ENCODE results near the gene TGFBR1.

Gene TGFBR1

DNA sequence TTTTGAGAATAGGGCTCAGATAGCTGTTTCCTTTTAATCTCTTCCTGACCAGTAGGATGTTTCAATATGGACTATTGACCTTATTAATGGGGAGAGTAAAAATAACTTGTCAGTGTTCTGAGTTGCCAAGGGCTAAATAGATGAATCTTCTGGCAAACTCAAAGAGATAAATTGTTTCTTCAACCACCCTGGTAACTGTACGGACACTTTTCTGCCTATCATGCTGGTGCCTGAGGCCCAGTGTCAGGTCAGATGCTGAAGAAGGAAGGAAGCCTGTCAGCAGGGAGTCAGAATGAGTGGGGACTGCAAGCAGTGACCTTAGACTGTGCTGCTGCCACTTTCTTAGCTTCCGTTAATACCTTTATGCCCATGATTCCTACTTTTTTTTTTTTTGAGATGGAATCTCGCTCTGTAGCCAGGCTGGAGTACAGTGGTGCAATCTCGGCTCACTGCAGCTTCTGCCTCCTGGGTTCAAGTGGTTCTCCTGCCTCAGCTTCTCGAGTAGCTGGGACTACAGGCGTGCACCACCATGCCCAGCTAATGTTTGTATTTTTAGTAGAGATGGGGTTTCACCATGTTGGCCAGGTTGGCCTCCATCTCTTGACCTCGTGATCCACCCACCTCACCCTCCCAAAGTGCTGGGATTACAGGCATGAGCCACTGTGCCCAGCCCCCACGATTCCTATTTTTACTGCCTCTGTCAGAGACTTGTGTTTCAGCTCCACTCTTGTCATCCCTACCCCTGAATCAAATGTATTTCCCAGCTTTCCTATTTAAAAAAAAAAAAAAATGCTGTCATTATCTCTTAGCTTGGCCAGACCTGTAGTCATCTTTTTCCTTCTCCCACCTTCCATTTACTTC, 33.7 kb downstream of the TGFBR1 start:
- no peak for DNase-seq

DNA sequence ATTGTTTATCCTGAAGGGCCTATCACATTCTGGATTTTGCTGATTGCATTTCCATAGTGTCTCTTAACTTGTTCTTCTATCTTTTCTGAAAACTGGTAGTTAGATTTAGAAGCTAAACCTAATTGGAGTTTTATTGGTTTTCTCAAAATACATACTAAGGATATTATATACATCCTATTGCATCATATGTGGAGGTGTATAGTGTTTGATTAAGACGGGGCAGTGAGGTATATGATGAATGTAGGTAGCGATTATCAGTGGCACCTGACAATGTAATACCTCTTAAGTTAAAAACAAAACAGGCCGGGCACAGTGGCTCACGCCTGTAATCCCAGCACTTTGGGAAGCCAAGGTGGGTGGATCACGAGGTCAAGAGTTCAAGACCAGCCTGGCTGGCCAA, 35.0 kb downstream of the TGFBR1 start:
- no peak for DNase-seq

- DNase-seq = peak; percentile 19
Observed at GRCh38 chr9:99140685-99141314, 35.9 kb downstream of the TGFBR1 start.

- DNase-seq = no peak
Observed at GRCh38 chr9:99141849-99142248, 36.9 kb downstream of the TGFBR1 start.

DNA sequence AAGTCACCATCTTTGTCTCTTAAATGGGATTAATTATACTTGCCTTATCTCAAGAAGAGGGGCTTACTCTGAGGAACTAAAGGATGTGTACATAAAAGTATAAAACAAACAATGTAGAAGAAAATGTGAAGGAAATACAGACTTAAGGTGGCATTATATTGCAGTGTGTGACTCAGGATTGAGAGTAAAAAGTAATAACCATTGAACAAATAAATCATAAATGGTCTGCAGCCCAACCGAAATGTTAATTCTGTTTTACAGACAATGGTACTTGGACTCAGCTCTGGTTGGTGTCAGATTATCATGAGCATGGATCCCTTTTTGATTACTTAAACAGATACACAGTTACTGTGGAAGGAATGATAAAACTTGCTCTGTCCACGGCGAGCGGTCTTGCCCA, 37.4 kb downstream of the TGFBR1 start:
- no peak for DNase-seq

DNA sequence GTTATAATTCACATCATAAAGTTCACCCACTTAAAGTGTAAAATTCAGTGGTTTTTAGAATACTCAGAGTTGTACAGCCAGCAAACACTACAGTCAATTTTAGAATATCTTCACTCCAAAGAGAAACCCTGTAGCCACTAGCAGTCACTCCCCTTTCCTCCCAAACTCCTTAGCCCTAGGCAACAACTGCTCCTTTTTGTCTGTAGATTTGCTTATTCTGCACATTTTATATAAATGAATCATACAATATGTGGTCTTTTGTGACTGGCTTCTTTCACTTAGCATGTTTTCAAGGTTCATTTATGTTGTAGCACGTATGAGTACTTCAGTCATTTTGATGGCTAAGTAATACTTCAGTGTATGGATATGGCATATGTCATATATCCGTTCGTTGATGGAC, 38.7 kb downstream of the TGFBR1 start:
- no peak for DNase-seq

GRCh38 chr9:99144966-99145365, 40.1 kb downstream of the TGFBR1 start:
- no peak for DNase-seq

- no peak for DNase-seq
Observed at GRCh38 chr9:99146574-99146973, 41.7 kb downstream of the TGFBR1 start.

DNA sequence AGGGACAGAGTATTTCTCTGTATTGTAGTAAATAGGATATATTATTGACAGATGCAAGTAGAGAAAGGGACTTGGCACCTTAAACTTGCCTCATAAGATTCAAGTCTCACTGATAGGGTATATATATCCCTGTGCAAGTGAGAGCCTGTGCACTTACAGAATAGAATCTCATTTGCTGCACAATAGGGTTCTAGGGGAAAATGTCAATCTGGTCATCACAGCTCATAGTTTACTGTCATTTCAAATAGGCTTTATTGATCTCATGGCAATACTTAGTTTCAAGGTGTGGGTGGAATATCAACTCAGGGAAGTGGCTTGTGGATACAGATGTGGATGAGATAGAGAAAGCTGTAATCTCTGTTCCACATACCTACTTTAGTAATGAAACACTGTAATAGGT, 42.3 kb downstream of the TGFBR1 start:
- no peak for DNase-seq

GRCh38 chr9:99150451-99151171, 45.7 kb downstream of the TGFBR1 start:
- DNase-seq = no peak

GRCh38 chr9:99154356-99154755, 49.4 kb downstream of the TGFBR1 start:
- DNase-seq = no peak

GRCh38 chr9:99155736-99156135, 50.8 kb downstream of the TGFBR1 start:
- no peak for DNase-seq

DNA sequence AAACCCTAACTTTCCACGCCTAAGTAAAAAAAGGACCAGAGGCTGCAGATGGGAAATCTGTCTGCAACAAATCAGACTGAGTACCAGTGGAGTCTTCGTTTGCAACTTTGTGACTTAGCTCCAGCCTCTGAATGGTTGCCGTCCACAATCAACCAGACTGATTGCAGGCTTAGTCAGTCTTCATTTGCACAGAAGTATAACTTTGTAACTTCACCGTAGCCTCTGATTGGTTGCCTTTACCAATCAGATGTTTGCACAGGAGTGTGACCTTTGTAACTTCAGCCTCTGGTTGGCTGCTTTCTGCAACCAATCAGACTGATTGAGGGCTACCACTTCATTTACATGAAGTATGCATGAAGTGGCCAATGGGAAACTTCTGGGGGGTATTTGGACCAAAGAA, 53.7 kb downstream of the TGFBR1 start:
- DNase-seq = no peak

DNA sequence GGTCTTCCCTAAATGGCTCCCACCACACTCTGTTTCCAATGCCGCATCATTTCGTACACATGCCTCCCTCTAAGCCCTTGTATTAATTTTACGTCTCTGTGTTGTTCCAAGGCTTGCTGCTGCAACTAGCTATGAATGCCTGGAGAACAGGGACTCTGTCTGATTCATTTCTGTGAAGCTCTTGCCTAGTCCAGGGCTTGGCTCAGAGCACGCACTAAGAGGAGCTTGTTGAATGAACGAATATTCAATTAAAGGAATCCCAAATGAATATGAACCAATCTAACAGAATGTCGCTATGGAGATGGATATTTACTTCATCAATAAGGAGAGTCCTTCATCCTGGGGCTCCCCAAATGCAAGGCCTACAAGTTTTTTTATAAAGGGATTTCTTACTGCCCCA, 55.3 kb downstream of the TGFBR1 start:
- no peak for DNase-seq

DNA sequence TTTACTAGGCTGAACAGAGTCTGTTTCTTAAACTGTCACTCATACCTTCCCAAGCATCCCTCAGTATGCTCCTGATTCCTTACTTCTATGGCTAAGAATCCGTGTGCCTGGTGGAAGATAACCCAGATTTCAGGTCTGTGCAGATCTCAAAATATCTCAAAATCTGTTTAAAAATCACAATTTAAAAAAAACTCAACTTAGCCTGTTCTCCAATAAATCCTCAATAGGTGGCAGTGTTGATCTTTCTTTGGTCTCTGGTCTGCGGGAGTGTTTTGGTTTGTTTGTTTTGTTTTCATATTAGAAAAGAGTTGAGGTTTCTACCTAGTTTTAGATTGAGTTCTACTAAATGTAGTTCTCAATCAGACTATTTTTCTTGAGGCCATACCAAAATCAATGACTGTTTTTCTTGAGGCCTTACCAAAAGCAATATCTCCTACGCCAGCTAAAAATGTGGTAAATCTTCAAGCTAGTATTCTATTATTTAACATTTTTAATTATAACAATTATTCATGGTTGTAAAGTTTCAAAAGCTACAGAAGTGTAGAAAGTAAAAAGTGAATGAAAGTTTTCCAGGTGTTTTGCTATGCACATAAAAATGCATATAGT, 57.9 kb downstream of the TGFBR1 start:
- DNase-seq = no peak

DNA sequence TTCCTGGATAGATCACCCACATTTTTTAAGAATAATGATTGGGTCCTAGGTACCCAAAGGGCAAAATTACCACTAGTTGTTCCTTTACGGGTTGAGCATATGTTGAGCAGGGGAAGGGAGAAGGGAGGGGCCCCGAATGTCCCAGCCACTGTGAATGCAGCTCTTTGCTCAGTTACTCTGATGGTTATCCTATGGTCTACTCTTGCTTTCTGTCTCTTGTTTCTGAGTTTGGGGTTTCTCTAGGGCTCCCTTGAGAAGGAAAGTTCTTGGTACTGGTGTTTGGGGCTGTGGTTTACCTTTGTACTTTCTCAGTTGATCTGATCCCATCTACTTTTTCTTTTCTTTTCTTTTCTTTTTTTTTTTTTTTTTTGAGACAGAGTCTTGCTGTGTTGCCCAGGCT, 61.2 kb downstream of the TGFBR1 start:
- no peak for DNase-seq

- no peak for DNase-seq
Observed at GRCh38 chr9:99167119-99167518, 62.2 kb downstream of the TGFBR1 start.

DNA sequence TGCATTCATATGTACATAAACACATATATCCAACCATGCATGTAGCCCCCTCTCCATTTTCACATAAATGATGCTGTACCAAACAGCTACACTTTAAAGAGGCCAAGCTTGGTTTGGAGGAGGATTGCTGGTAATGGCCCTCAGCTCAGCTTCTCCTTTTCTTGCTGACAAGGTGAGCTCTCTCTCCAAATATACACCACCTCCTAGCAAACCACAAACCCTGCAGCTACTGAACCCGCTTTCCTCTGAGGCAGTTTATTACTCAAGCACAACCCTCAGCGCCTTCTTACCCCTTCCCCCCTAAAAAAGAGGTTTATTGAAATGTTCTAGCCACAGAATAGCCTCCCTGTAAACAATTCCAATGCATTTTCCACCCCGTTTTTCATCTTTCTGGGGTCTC, 62.8 kb downstream of the TGFBR1 start:
- DNase-seq = no peak

DNA sequence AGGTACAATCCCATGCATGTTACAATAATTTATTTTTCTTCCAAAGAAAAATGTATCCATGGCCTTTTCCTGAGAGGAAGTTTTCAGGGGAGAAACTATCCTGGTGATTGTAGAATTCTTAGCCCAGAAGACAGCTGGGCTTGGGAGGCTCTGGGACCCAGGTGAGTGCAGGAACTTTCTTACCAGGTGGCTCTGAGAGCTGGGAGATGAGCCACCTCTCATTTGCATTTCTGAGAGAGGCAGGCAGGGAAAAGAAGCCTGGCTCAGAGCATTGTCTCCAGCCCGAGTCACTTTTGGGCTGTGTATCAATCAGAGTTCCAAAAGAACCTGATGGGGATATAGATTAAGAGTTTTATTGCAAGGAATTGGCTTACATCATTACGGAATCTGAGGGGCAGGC, 64.2 kb downstream of the TGFBR1 start:
- DNase-seq = no peak

DNA sequence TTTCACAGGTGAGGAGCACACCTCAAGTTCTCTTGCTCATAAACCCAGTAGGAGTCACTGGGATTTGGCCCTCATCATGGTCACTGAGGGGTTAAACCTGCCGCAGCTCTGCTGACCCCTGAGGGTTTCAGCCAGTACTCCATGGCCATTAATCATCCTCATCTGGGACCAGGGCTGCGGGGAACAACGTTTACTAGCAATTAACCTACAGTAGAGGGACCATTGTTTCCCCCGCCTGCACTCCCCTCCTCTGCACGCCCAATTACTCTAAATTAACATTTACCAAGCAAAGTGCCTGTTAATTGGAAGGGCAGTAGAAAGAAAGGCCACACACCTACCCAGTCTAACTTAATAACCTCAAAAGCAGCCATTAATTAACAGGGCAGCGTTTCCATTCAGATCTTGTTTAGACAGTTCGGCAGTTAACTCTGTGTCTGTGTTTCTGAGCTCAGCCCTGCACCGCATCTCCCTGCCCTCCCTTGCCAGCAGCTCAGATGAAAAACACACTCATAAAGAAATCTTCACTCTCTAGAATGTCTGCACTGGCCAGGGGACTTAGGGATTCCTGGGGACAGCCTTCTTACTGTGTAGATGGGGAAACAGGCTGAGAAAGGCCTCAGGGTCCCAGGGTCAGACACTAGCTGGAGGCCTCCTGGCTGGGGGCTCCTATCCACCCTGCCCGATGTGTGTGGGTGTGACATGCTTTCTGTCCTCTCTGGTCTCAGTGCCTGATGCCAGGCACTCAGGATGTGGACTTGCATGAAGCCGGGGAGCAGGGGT, 65.3 kb downstream of the TGFBR1 start:
- DNase-seq = no peak

GRCh38 chr9:99171225-99172123, 66.6 kb downstream of the TGFBR1 start:
- DNase-seq = no peak

All from activated effector memory CD4-positive, alpha-beta T cell treated with Interleukin-2 at 50 U/mL for 16 hours (primary cell).